Keratinocyte (primary cell): ENCODE measurements around the gene SIGLECL1.

ENCODE experiments used
- CTCF ChIP-seq, 3 experiments: IDR thresholded peaks in 1 of 3; conservative IDR thresholded peaks in 1 of 3; optimal IDR thresholded peaks in 1 of 3; 2 replicates in 2 of 3; 3 replicates in 1 of 3; pipeline versions ENCODE3 to v1.5.1; 2011; ENCODE audit warnings: low read length in 3 of 3, mild to moderate bottlenecking in 3 of 3, moderate library complexity in 2 of 3, control low read depth in 1 of 3, inconsistent platforms in 1 of 3; ENCODE audit not compliant: insufficient read depth in 2 of 3; ENCODE audit errors: extremely low read depth in 1 of 3
- EZH2 ChIP-seq: IDR thresholded peaks from one replicate; pipeline ENCODE4 v1.6.1; 2012; ENCODE audit warnings: inconsistent platforms, mild to moderate bottlenecking, low read length, moderate library complexity

- peak; percentile 77 to 84 (median 81) for TF ChIP-seq CTCF (optimal IDR thresholded peaks at IDR 0.05 in 1 of 3, IDR thresholded peaks at IDR 0.05 in 1 of 3, conservative IDR thresholded peaks at IDR 0.05 in 1 of 3; ENCODE audit: extremely low read depth in 1 of 3, insufficient read depth in 2 of 3, low read length in 3 of 3)
- TF ChIP-seq EZH2: no peak
These were observed 8.7 kb downstream of the SIGLECL1 start for GRCh38 chr19:51259348-51260245.
